Measurements from ENCODE around the gene COL5A1. TPM values are rescaled to one million over a fixed set of nuclear protein-coding genes. Genes with fewer than 3 reads are reported as not detected.
A peak's percentile ranks its signal among the peaks of the same experiment; 100 is the strongest.

COL5A1 gene
- total and polyA plus RNA-seq, 4 donors = 12.2 to 169 (median 65.4) TPM

- peaks cover 0 to 2% (median 0%) of the 10 kb centered on the region in 4 donors for H3K9me3 ChIP-seq (ENCODE audit: control insufficient read depth in 4 of 4, insufficient read depth in 3 of 4, low read length in 3 of 4)
- no peak for TF ChIP-seq CTCF (IDR thresholded peaks at IDR 0.05; ENCODE audit: control extremely low read depth, extremely low read depth)
- WGBS, 2 donors = 93% methylated on average over 7 of the region's 7 CpGs
- H3K4me1 ChIP-seq (ENCODE audit: control insufficient read depth in 5 of 5, insufficient read depth in 5 of 5, low read length in 5 of 5) = no peaks in the 10 kb centered on the region
- no peak for ATAC-seq (ENCODE audit: insufficient read depth, low FRiP score)
- no peak overlapping the region for H3K9ac ChIP-seq (ENCODE audit: insufficient read depth in 1 of 2, low read length in 2 of 2)
- H3K36me3 ChIP-seq (ENCODE audit: control insufficient read depth in 4 of 4, insufficient read depth in 4 of 4, low read length in 4 of 4) = peaks cover 0 to 38% (median 17%) of the 10 kb centered on the region in 4 donors
- no peak overlapping the region for H3K27ac ChIP-seq (ENCODE audit: low read depth in 1 of 2, low read length in 1 of 2)
- H3K4me3 ChIP-seq = no peak overlapping the region
- DNase-seq = no peak
- no peaks in the 10 kb centered on the region for H3K27me3 ChIP-seq (ENCODE audit: control insufficient read depth in 3 of 3, insufficient read depth in 3 of 3, low read length in 2 of 3)
Observed at GRCh38 chr9:134823623-134824022, 182.0 kb downstream of the COL5A1 start.

GRCh38 chr9:134824583-134824982 lies 183.0 kb downstream of the COL5A1 start:
- DNase-seq (no peak), ATAC-seq (ENCODE audit: insufficient read depth, low FRiP score) (no peak)
- Histone ChIP-seq H3K27ac (ENCODE audit: low read depth in 1 of 2, low read length in 1 of 2) (no peak overlapping the region), H3K4me1 (ENCODE audit: control insufficient read depth in 5 of 5, insufficient read depth in 5 of 5, low read length in 5 of 5) (no peaks in the 10 kb centered on the region), H3K9ac (ENCODE audit: insufficient read depth in 1 of 2, low read length in 2 of 2) (no peak overlapping the region), H3K27me3 (ENCODE audit: control insufficient read depth in 3 of 3, insufficient read depth in 3 of 3, low read length in 2 of 3) (no peaks in the 10 kb centered on the region), H3K4me3 (no peak overlapping the region), H3K9me3 (ENCODE audit: control insufficient read depth in 4 of 4, insufficient read depth in 3 of 4, low read length in 3 of 4) (peaks cover 0 to 2% (median 0%) of the 10 kb centered on the region in 4 donors), H3K36me3 (ENCODE audit: control insufficient read depth in 4 of 4, insufficient read depth in 4 of 4, low read length in 4 of 4) (peaks cover 0 to 35% (median 18%) of the 10 kb centered on the region in 4 donors)
- WGBS, 2 donors = 91 to 94% methylated on average over 23 of the region's 23 CpGs
- no peak for TF ChIP-seq CTCF (IDR thresholded peaks at IDR 0.05; ENCODE audit: control extremely low read depth, extremely low read depth)

- no peak overlapping the region for H3K4me3 ChIP-seq
- H3K9ac ChIP-seq (ENCODE audit: insufficient read depth in 1 of 2, low read length in 2 of 2) = no peak overlapping the region
- H3K27me3 ChIP-seq (ENCODE audit: control insufficient read depth in 3 of 3, insufficient read depth in 3 of 3, low read length in 2 of 3) = no peaks in the 10 kb centered on the region
- peaks cover 0 to 31% (median 17%) of the 10 kb centered on the region in 4 donors for H3K36me3 ChIP-seq (ENCODE audit: control insufficient read depth in 4 of 4, insufficient read depth in 4 of 4, low read length in 4 of 4)
- TF ChIP-seq CTCF (IDR thresholded peaks at IDR 0.05; ENCODE audit: control extremely low read depth, extremely low read depth) = no peak
- no peak overlapping the region for H3K27ac ChIP-seq (ENCODE audit: low read depth in 1 of 2, low read length in 1 of 2)
- peaks cover 0 to 2% (median 0%) of the 10 kb centered on the region in 4 donors for H3K9me3 ChIP-seq (ENCODE audit: control insufficient read depth in 4 of 4, insufficient read depth in 3 of 4, low read length in 3 of 4)
- DNase-seq (peak in 2 of 3 donors; percentile 14 to 16), ATAC-seq (ENCODE audit: insufficient read depth, low FRiP score) (no peak)
- WGBS, 2 donors = 74 to 75% methylated on average over 10 of the region's 10 CpGs
- H3K4me1 ChIP-seq (ENCODE audit: control insufficient read depth in 5 of 5, insufficient read depth in 5 of 5, low read length in 5 of 5) = no peaks in the 10 kb centered on the region
Observed at GRCh38 chr9:134825025-134825424, 183.4 kb downstream of the COL5A1 start.

Measured in lung (tissue), 12 donors.